A673 (cell line): Measurements from ENCODE around the gene RFX2. TPM values are rescaled to one million over a fixed set of nuclear protein-coding genes. Genes with fewer than 3 reads are reported as not detected.

ENCODE experiments used
- BruUV-seq: library from RNA; stranded (reverse); fragments of 400-500 nt; replicated peaks from 2 replicates; lab custom pipeline; 2021; lab: Mats Ljungman, UMichigan
- CTCF ChIA-PET: fragments of 300-600 bp; sonication (Branson Sonifier 250); formaldehyde crosslinking; loops from one replicate; lab custom pipeline; 2022; ENCODE audit warnings: antibody characterized with exemption; lab: Charles Lee
- POLR2A ChIA-PET: fragments of 300-600 bp; sonication (Branson Sonifier 250); formaldehyde crosslinking; loops from one replicate; lab custom pipeline; 2022; ENCODE audit warnings: antibody characterized with exemption; ENCODE audit not compliant: low non-redundant PET; lab: Charles Lee
- DNase-seq: peaks from one replicate; pipeline ENCODE4 v3.0.0-alpha.2; 2015; ENCODE audit warnings: low spot score
- H3K27ac ChIP-seq: fragments of 200-600 bp; sonication (generic); 2 replicates; pipeline ENCODE4 v1.5.1; 2016; ENCODE audit warnings: mixed run types, low read depth, mild to moderate bottlenecking, mixed read lengths, antibody characterized with exemption, low read length; ENCODE audit not compliant: poor library complexity, severe bottlenecking
- H3K27me3 ChIP-seq: fragments of 200-600 bp; sonication (generic); replicated peaks from 2 replicates; pipeline ENCODE4 v1.6.1; 2017; ENCODE audit warnings: mixed run types, low read depth, mild to moderate bottlenecking, mixed read lengths, antibody characterized with exemption, low read length; ENCODE audit not compliant: insufficient read depth, poor library complexity
- H3K36me3 ChIP-seq: fragments of 200-600 bp; sonication (generic); 2 replicates; pipeline ENCODE4 v1.6.1; 2016; ENCODE audit warnings: mixed run types, mild to moderate bottlenecking, mixed read lengths, antibody characterized with exemption, low read length; ENCODE audit not compliant: insufficient read depth, poor library complexity, severe bottlenecking
- H3K4me1 ChIP-seq: fragments of 200-600 bp; sonication (generic); 2 replicates; pipeline ENCODE4 v1.6.1; 2017; ENCODE audit warnings: mixed run types, mild to moderate bottlenecking, mixed read lengths, antibody characterized with exemption, low read length; ENCODE audit not compliant: insufficient read depth, poor library complexity, severe bottlenecking
- H3K4me3 ChIP-seq: fragments of 200-600 bp; sonication (generic); 2 replicates; pipeline ENCODE4 v1.5.1; 2016; ENCODE audit warnings: low read depth, mixed run types, mild to moderate bottlenecking, mixed read lengths, low read length; ENCODE audit not compliant: poor library complexity, severe bottlenecking
- H3K9me3 ChIP-seq: fragments of 200-600 bp; sonication (generic); 2 replicates; pipeline ENCODE4 v1.6.1; 2016; ENCODE audit warnings: mixed run types, low read depth, mild to moderate bottlenecking, mixed read lengths, antibody characterized with exemption, low read length; ENCODE audit not compliant: poor library complexity, severe bottlenecking
- CTCF ChIP-seq: fragments of 300-800, 200-600 bp; sonication (generic); conservative IDR thresholded peaks from 2 replicates; pipeline ENCODE4 v1.5.1; 2017; ENCODE audit warnings: low read depth, mild to moderate bottlenecking, antibody characterized with exemption, low read length, moderate library complexity, mixed read lengths
- EZH2 ChIP-seq: fragments of 200-600 bp; sonication (generic); IDR thresholded peaks from 2 replicates; pipeline ENCODE4 v1.6.1; 2017; ENCODE audit warnings: borderline replicate concordance, low read depth, mild to moderate bottlenecking, mixed read lengths, antibody characterized with exemption, low read length; ENCODE audit not compliant: poor library complexity, severe bottlenecking
- intact Hi-C: fragments of 100-400 bp; cut with micrococcal nuclease; formaldehyde crosslinking; loops from one replicate; pipeline ENCODE4 v1.10.0; 2022; ENCODE audit not compliant: unreplicated experiment
- total RNA-seq: library from RNA; stranded (reverse); gene quantifications from 2 replicates; pipeline ENCODE4 v1.2.3, GENCODE V29; 2021

The RFX2 gene
- total RNA-seq, 1 experiment from 2014 or later, result 11.7 TPM

- Histone ChIP-seq H3K27ac (no peak overlapping the region), H3K27me3 (no peaks in the 10 kb centered on the region), H3K36me3 (no peaks in the 10 kb centered on the region), H3K9me3 (peaks cover 5% of the 10 kb centered on the region), H3K4me1 (no peaks in the 10 kb centered on the region), H3K4me3 (no peak overlapping the region)
- BruUV-seq, result no TSS peak
- ChIA-PET CTCF (interaction anchor here (0.6 to 2.3 kb wide), 12 partner anchors 10 to 737 kb away, joined by 3 to 28 read pairs (median 4); partner anchors contain the start of gene CLPP), POLR2A (interaction anchor here (0.7 kb wide), 1 partner anchor 178 kb away, joined by 3 read pairs; no protein-coding TSS in a partner anchor)
- peak; percentile 60 for TF ChIP-seq CTCF
- TF ChIP-seq EZH2, result no peak
- intact Hi-C loops, result no loop called here
- peak; percentile 84 for DNase-seq
Measured at GRCh38 chr19:6126335-6126974, 16.2 kb upstream of the RFX2 start.

- DNase-seq, result peak; percentile 86
- peaks cover 5% of the 10 kb centered on the region for H3K9me3 ChIP-seq
- POLR2A ChIA-PET, result interaction anchor here (0.6 kb wide), 1 partner anchor 35 kb away, joined by 3 read pairs; no protein-coding TSS in a partner anchor
- H3K4me1 ChIP-seq, result no peaks in the 10 kb centered on the region
- H3K36me3 ChIP-seq, result no peaks in the 10 kb centered on the region
- CTCF ChIA-PET, result interaction anchor here (0.6 to 2.3 kb wide), 15 partner anchors 9 to 974 kb away, joined by 3 to 28 read pairs (median 3); partner anchors contain the start of gene CLPP
- TF ChIP-seq CTCF (peak; percentile 91), EZH2 (no peak)
- intact Hi-C loops, result loop anchor here (1.0 kb wide), 1 partner anchor 76 kb away; no protein-coding TSS in a partner anchor
- H3K4me3 ChIP-seq, result no peak overlapping the region
- H3K27me3 ChIP-seq, result no peaks in the 10 kb centered on the region
- BruUV-seq, result no TSS peak
- no peak overlapping the region for H3K27ac ChIP-seq
Measured at GRCh38 chr19:6125571-6125989, 15.3 kb upstream of the RFX2 start.

- no peak overlapping the region for H3K4me3 ChIP-seq
- intact Hi-C loops, result no loop called here
- CTCF ChIA-PET, result no interaction called here
- BruUV-seq, result no TSS peak
- TF ChIP-seq CTCF (no peak), EZH2 (no peak)
- POLR2A ChIA-PET, result no interaction called here
- peaks cover 3% of the 10 kb centered on the region for H3K9me3 ChIP-seq
- no peak for DNase-seq
- no peaks in the 10 kb centered on the region for H3K4me1 ChIP-seq
- H3K36me3 ChIP-seq, result no peaks in the 10 kb centered on the region
- H3K27ac ChIP-seq, result no peak overlapping the region
- H3K27me3 ChIP-seq, result no peaks in the 10 kb centered on the region
Measured at GRCh38 chr19:6119031-6119430, 8.7 kb upstream of the RFX2 start.
